Uterine smooth muscle cell (primary cell): ENCODE data around the gene HBA2. TPM values are rescaled to one million over a fixed set of nuclear protein-coding genes. Genes with fewer than 3 reads are reported as not detected.

Experiments used
- total RNA-seq: library from RNA; depleted of rRNA; stranded (reverse); fragments of >200 nt; gene quantifications from 2 replicates; pipeline ENCODE4 v1.2.3, GENCODE V29; 2014

HBA2 gene
- total RNA-seq = not detected in 2 replicates

DNA sequence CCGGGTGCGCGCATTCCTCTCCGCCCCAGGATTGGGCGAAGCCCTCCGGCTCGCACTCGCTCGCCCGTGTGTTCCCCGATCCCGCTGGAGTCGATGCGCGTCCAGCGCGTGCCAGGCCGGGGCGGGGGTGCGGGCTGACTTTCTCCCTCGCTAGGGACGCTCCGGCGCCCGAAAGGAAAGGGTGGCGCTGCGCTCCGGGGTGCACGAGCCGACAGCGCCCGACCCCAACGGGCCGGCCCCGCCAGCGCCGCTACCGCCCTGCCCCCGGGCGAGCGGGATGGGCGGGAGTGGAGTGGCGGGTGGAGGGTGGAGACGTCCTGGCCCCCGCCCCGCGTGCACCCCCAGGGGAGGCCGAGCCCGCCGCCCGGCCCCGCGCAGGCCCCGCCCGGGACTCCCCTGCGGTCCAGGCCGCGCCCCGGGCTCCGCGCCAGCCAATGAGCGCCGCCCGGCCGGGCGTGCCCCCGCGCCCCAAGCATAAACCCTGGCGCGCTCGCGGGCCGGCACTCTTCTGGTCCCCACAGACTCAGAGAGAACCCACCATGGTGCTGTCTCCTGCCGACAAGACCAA, at the start of gene HBA2:
Gene HBA2, plus strand, starts transcription at position 503 of the 568 bp plus-strand sequence. Its CDS starts 37 bp downstream, at position 540.

DNA sequence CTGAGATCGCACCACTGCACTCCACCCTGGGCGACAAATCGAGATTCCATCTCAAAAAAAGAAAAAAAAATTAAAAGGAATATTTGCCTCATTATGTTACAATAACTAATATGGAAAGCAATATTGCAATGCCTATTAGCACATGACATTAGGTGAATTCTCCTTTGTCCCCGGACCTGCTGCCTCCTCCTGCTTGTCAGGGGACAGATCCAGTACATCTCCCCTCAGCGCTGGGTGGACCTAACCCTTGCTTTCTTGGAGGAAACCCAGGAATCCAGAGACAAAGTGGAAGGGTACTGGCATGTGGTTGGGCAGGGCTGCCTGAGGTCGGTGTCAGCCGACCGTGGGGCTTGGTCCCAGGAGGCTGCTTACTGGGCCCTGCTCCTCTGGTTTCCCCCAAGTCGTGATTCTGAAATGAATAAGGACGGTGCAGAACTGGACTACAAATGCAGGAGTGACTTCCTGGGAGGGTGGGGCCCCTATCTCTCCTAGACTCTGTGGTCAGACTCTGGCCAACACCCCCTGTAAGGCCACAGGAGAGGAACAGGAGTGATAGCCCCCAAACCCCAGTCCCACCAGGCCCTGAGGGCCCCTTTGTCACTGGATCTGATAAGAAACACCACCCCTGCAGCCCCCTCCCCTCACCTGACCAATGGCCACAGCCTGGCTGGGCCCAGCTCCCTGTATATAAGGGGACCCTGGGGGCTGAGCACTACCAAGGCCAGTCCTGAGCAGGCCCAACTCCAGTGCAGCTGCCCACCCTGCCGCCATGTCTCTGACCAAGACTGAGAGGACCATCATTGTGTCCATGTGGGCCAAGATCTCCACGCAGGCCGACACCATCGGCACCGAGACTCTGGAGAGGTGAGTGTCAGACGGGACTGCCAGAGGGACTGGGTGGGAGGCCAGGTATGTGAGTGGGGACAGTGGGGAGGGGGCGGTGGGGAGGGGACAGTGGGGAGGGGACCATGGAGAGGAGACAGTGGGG, 20.2 kb upstream of the HBA2 start, which contains the start of gene HBZ:
Gene HBZ, plus strand, starts transcription at position 504 of the 988 bp plus-strand sequence. Its CDS starts 266 bp downstream, at position 770.

DNA sequence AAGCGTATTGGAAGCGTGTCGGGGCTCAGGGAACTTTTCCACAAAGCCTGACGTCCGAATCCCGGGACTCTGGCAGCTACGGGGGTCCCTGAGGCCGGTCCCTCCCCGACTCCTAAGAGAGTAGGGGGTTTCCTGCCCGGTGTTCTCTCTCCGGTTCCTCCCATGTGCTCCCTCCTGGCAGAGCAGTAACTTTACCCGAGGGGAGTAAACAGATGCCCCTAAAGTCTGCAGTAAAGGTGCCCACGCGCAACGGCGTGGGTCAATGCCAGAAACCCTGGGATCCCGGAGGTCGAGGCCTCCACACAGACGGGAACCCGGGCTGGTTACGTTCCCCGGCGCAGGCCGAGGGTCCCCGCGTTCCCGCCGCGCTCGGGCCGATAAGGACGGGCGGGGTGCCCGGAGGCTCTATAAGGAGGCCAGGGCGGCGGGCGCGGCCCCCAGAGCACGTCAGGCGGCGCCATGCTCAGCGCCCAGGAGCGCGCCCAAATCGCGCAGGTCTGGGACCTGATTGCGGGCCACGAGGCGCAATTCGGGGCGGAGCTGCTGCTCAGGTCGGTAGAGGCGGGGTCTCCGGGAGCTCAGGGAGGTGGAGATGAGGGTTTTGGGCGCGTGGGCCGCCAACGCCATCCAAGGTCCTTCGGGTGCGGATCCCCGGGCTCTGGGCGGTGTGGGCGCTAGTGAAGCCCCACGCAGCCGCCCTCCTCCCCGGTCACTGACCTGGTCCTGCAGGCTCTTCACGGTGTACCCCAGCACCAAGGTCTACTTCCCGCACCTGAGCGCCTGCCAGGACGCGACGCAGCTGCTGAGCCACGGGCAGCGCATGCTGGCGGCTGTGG, 6.9 kb upstream of the HBA2 start, which contains the start of gene HBM:
Gene HBM, plus strand, starts transcription at position 440 of the 836 bp plus-strand sequence. Its CDS starts 20 bp downstream, at position 460.

DNA sequence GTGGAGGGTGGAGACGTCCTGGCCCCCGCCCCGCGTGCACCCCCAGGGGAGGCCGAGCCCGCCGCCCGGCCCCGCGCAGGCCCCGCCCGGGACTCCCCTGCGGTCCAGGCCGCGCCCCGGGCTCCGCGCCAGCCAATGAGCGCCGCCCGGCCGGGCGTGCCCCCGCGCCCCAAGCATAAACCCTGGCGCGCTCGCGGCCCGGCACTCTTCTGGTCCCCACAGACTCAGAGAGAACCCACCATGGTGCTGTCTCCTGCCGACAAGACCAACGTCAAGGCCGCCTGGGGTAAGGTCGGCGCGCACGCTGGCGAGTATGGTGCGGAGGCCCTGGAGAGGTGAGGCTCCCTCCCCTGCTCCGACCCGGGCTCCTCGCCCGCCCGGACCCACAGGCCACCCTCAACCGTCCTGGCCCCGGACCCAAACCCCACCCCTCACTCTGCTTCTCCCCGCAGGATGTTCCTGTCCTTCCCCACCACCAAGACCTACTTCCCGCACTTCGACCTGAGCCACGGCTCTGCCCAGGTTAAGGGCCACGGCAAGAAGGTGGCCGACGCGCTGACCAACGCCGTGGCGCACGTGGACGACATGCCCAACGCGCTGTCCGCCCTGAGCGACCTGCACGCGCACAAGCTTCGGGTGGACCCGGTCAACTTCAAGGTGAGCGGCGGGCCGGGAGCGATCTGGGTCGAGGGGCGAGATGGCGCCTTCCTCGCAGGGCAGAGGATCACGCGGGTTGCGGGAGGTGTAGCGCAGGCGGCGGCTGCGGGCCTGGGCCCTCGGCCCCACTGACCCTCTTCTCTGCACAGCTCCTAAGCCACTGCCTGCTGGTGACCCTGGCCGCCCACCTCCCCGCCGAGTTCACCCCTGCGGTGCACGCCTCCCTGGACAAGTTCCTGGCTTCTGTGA, 4.1 kb downstream of the HBA2 start, which contains the start of gene HBA1:
Gene HBA1, plus strand, starts transcription at position 204 of the 906 bp plus-strand sequence. Its CDS starts 37 bp downstream, at position 241.

DNA sequence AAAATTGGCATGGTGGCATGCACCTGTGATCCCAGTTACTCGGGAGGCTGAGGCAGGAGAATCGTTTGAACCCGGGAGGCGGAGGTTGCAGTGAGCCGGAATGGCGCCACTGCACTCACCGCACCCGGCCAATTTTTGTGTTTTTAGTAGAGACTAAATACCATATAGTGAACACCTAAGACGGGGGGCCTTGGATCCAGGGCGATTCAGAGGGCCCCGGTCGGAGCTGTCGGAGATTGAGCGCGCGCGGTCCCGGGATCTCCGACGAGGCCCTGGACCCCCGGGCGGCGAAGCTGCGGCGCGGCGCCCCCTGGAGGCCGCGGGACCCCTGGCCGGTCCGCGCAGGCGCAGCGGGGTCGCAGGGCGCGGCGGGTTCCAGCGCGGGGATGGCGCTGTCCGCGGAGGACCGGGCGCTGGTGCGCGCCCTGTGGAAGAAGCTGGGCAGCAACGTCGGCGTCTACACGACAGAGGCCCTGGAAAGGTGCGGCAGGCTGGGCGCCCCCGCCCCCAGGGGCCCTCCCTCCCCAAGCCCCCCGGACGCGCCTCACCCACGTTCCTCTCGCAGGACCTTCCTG, 7.5 kb downstream of the HBA2 start, which contains the start of gene HBQ1:
Gene HBQ1, plus strand, starts transcription at position 359 of the 575 bp plus-strand sequence. Its CDS starts 28 bp downstream, at position 387.

Other genes starting within 250 kb of the HBA2 start
- gene POLR3K, start 119.3 kb upstream of the HBA2 start, total RNA-seq = 4.0 and 6.8 TPM in 2 replicates
- 25.6 and 40.9 TPM in 2 replicates for gene SNRNP25, start 119.0 kb upstream of the HBA2 start, total RNA-seq
- gene RHBDF1, start 100.2 kb upstream of the HBA2 start, total RNA-seq = 36.4 and 39.8 TPM in 2 replicates
- 257 and 267 TPM in 2 replicates for gene MPG, start 94.7 kb upstream of the HBA2 start, total RNA-seq
- gene NPRL3, start 34.2 kb upstream of the HBA2 start, total RNA-seq = 9.2 and 13.4 TPM in 2 replicates
- gene HBZ, start 20.2 kb upstream of the HBA2 start, total RNA-seq = not detected in 2 replicates
- not detected in 2 replicates for gene HBM, start 6.9 kb upstream of the HBA2 start, total RNA-seq
- gene HBA1, start 3.8 kb downstream of the HBA2 start, total RNA-seq = not detected in 2 replicates
- 0.44 TPM in 1 of 2 replicates, not detected in the other for gene HBQ1, start 7.6 kb downstream of the HBA2 start, total RNA-seq
- 40.5 and 44.7 TPM in 2 replicates for gene LUC7L, start 56.6 kb downstream of the HBA2 start, total RNA-seq
- gene FAM234A, start 61.9 kb downstream of the HBA2 start, total RNA-seq = 53.0 and 73.0 TPM in 2 replicates
- gene RGS11, start 103.1 kb downstream of the HBA2 start, total RNA-seq = 0.22 and 4.2 TPM in 2 replicates
- gene ARHGDIG, start 107.7 kb downstream of the HBA2 start, total RNA-seq = 0.12 and 0.44 TPM in 2 replicates
- gene PDIA2, start 110.3 kb downstream of the HBA2 start, total RNA-seq = 0.12 TPM in 1 of 2 replicates, not detected in the other
- gene AXIN1, start 179.8 kb downstream of the HBA2 start, total RNA-seq = 28.1 and 28.6 TPM in 2 replicates
- 72.0 and 101 TPM in 2 replicates for gene MRPL28, start 197.7 kb downstream of the HBA2 start, total RNA-seq
- gene PGAP6, start 209.1 kb downstream of the HBA2 start, total RNA-seq = 63.9 and 64.3 TPM in 2 replicates
- 37.5 and 66.2 TPM in 2 replicates for gene NME4, start 224.3 kb downstream of the HBA2 start, total RNA-seq
- gene DECR2, start 229.0 kb downstream of the HBA2 start, total RNA-seq = 14.4 and 15.9 TPM in 2 replicates